Activated naive CD8-positive, alpha-beta T cell treated with anti-CD3 and anti-CD28 coated beads, Interleukin-2, amount 50 U/mL, for 24 hours (primary cell): ENCODE data around the gene OR4B1.
"Not testable (repeated sequence)": the region's sequence is repeated elsewhere in the genome, so short reads cannot be mapped to it uniquely, and the experiment has no call there.

Experiments
- ATAC-seq: fragments of 150-1000 bp; cut with Tn5 transposase; one replicate; pipeline ENCODE4 v1.10.0; 2021
- DNase-seq: peaks from one replicate; pipeline ENCODE4 v3.0.0; 2021
- H3K27ac Mint-ChIP-seq: one replicate; pipeline ENCODE4 v1.8.0; 2021; ENCODE audit warnings: mild to moderate bottlenecking, mixed read lengths
- H3K27me3 Mint-ChIP-seq: one replicate; pipeline ENCODE4 v1.8.0; 2021; ENCODE audit warnings: mixed read lengths
- H3K36me3 Mint-ChIP-seq: one replicate; pipeline ENCODE4 v1.8.0; 2021; ENCODE audit warnings: low read depth, mixed read lengths
- H3K4me1 Mint-ChIP-seq: one replicate; pipeline ENCODE4 v1.8.0; 2021; ENCODE audit warnings: mixed read lengths
- H3K4me3 Mint-ChIP-seq: one replicate; pipeline ENCODE4 v1.8.0; 2021; ENCODE audit warnings: mild to moderate bottlenecking, moderate library complexity, mixed read lengths
- H3K9me3 Mint-ChIP-seq: one replicate; pipeline ENCODE4 v1.8.0; 2021; ENCODE audit warnings: mixed read lengths

Gene OR4B1, protein sequence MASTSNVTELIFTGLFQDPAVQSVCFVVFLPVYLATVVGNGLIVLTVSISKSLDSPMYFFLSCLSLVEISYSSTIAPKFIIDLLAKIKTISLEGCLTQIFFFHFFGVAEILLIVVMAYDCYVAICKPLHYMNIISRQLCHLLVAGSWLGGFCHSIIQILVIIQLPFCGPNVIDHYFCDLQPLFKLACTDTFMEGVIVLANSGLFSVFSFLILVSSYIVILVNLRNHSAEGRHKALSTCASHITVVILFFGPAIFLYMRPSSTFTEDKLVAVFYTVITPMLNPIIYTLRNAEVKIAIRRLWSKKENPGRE

DNA sequence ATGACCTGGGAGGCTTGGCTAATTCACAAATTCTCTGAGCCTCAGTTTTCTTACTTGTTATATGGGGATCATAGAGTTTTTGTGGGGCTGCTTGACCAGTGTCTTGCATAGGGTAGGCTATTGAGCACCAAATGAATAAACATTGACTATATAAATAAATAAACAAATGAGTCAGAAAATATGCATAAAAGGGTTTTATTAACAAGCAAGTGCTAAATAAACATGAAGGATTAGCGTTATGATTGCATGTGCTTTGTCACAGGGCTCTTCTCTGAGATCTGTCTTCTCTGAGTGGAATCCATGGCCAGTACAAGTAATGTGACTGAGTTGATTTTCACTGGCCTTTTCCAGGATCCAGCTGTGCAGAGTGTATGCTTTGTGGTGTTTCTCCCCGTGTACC, at the start of gene OR4B1:
OR4B1 (plus strand) TSS at position 301 of the 400 bp plus-strand sequence; CDS start at position 301, 0 bp downstream.
- Mint-ChIP-seq H3K27me3 (peaks cover 1% of the 10 kb centered on the region), H3K27ac (no peak within 1 kb of the TSS), H3K4me3 (no peak within 1 kb of the TSS), H3K9me3 (no peaks in the 10 kb centered on the region), H3K4me1 (no peaks in the 10 kb centered on the region), H3K36me3 (no peaks in the 10 kb centered on the region)
- DNase-seq (no peak), ATAC-seq (no peak)

DNA sequence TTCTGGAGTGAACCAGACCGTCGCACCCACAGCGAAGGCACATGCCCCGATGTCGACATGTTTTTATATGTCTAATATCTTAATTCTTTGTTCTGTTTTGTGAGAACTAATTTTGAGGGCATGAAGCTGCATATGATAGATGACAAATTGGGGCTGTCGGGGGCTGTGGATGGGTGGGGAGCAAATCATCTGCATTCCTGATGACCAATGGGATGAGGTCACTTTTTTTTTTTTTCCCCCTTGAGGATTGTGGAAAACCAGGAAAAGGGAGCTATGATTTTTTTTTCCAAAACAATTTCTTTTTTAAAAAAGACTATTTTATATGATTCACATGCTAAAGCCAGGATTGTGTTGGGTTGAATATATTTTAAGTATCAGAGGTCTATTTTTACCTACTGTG, 49.2 kb upstream of the OR4B1 start:
- H3K4me1 Mint-ChIP-seq, result peaks cover 18% of the 10 kb centered on the region
- H3K27ac Mint-ChIP-seq, result no peak overlapping the region
- H3K4me3 Mint-ChIP-seq, result no peak overlapping the region
- no peak for DNase-seq
- peaks cover 29% of the 10 kb centered on the region for H3K36me3 Mint-ChIP-seq
- ATAC-seq, result no peak
- H3K27me3 Mint-ChIP-seq, result no peaks in the 10 kb centered on the region
- H3K9me3 Mint-ChIP-seq, result no peaks in the 10 kb centered on the region

DNA sequence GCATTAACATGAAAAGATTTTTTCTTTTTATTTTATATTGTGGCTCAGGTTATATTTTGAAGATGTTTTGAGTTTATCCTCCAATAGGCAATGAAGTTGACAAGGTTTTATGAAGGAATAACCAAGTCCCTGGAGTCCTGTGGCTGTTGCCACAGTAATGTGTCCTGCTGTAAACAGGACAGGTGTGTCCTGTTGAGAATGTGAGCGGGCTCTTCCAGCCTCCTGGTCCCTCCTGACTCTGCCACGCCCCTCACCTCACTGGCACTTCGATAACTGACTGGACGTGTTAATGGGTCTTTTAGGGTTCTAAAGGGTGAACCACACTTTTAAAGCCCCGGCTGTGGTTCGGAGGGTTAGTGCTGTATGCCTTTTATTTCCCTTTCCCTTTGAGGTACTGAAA, 47.8 kb upstream of the OR4B1 start:
- no peak overlapping the region for H3K4me3 Mint-ChIP-seq
- no peaks in the 10 kb centered on the region for H3K27me3 Mint-ChIP-seq
- peaks cover 18% of the 10 kb centered on the region for H3K4me1 Mint-ChIP-seq
- DNase-seq, result no peak
- peaks cover 24% of the 10 kb centered on the region for H3K36me3 Mint-ChIP-seq
- H3K27ac Mint-ChIP-seq, result no peak overlapping the region
- H3K9me3 Mint-ChIP-seq, result no peaks in the 10 kb centered on the region
- ATAC-seq, result no peak

DNA sequence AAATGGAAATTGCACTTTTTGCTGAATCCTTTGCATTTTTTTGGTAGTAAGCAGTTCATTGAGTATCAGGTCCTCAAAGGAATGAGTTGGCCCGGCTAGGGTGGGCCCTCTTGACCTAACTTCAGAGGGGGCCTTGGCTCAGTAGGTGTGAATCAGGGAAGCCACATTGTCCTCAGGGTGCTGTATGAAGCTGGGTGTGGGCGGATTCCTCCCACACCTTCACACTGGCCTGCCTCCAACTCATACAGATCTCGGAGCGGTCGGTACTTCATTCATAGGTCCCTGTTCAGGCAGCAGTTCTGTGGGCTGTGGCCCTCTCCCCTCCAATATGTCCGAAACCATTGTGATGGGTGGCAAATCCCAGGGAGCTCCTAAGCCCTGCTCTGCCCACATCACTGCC, 47.4 kb upstream of the OR4B1 start:
- Mint-ChIP-seq H3K9me3 (no peaks in the 10 kb centered on the region), H3K27ac (no peak overlapping the region), H3K4me1 (peaks cover 18% of the 10 kb centered on the region), H3K4me3 (no peak overlapping the region), H3K36me3 (peaks cover 21% of the 10 kb centered on the region), H3K27me3 (no peaks in the 10 kb centered on the region)
- no peak for ATAC-seq
- DNase-seq, result no peak

DNA sequence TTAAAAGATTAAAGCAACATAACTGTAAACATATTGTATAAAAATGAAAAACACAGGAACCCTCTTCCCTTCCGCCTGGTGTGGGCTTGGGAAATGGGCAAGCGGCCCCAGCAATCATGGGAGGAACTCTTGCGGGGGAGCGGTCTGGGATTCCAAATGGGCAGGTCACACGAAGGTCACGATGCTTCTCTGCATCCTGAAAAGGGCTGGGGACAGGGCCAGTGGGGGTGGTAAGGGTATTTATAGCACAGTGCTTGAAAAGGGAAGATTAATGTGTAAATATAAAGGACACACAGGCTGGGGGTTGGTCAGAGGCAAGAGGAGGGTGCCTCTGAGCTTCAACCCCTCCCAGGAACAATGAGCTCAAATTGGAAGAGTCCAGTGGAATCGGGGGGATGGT, 46.9 kb upstream of the OR4B1 start:
- ATAC-seq (no peak), DNase-seq (no peak)
- Mint-ChIP-seq H3K4me1 (peaks cover 18% of the 10 kb centered on the region), H3K36me3 (peaks cover 19% of the 10 kb centered on the region), H3K9me3 (no peaks in the 10 kb centered on the region), H3K27me3 (no peaks in the 10 kb centered on the region), H3K27ac (no peak overlapping the region), H3K4me3 (no peak overlapping the region)

DNA sequence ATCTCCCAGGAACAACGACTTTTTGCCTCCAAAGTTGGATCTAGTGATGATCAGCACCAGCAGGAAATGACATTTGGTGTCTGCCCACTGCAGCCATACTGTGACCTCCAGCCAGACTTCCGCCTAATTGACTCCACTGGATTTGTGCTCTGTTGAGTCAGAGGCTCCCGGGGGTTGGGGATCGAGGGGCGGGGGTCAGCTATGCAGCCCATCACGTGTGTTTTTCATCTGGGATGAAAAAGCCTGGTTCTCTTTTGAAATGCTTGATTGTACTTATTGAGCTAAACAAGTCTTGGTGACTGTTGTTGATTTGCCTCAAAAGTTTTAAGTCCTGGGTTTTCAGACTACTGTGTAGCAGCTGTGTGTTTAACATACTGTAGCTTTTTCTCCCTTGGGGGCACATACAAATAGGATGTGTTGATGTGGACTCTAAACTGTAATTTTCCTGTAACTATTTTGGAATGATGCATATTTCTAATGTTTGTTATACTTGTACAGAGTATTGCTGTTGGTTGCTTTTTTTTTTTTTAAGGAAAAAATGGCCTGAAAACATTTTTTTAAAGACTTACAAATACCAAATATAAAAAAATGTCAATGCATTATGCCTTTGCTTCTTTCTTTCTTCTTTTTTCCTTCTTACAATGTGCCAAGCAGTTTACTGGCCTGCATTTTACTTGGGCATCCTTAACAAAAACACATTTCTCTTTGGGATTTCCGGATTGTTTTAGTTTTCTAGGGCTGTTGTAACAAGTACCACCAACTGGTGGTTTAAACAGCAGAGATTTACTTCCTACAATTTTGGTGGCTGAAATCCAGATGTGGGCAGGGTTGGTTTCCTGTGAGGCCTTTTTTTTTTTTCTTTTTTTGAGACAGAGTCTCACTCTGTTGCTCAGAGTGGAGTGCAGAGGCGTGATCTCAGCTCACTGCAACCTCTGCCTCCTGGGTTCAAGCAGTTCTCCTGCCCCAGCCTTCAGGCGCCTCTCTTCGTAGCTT, 46.1 kb upstream of the OR4B1 start:
- H3K27ac Mint-ChIP-seq, result no peak overlapping the region
- no peaks in the 10 kb centered on the region for H3K9me3 Mint-ChIP-seq
- H3K4me3 Mint-ChIP-seq, result no peak overlapping the region
- no peaks in the 10 kb centered on the region for H3K27me3 Mint-ChIP-seq
- ATAC-seq, result no peak
- H3K36me3 Mint-ChIP-seq, result peaks cover 11% of the 10 kb centered on the region
- DNase-seq, result no peak
- peaks cover 18% of the 10 kb centered on the region for H3K4me1 Mint-ChIP-seq

DNA sequence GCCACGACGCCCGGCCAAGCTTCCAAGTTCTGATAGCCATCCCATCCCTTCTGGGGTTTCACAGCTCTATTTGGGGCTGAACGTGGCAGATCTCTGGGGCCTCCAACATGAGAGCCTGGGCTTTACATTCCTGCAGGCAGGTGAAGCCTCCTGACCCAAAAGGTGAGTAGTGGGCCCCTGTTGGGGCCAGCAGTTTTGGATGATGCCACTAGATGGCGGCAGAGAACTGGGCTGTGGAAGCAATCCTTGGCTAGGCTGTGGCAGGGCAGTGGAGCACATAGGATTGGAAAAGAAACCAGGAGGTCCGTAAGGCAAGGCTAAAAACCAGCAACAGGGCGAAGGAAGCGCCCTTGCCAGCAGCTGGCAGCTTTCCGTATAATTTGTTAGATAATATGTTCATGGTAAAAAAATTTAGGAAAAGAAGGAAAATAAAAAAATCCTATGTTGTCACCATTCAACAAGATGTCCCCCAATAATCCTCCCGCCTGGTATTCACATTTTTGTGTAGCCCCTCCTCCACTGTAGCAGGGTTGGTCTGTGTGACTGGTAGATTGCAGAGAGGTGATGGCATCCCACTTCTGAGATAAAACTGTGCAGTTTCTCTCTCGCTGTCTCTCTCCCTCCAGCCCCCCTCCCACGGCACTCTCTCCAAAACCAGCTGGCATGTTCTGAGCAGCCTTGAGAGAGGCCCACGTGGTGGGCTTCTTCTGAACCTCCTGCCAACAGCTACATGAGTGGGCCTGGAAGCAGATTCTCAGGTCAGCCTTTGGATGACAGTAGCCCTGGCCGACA, 43.6 kb upstream of the OR4B1 start:
- peaks cover 18% of the 10 kb centered on the region for H3K4me1 Mint-ChIP-seq
- H3K36me3 Mint-ChIP-seq, result no peaks in the 10 kb centered on the region
- H3K27me3 Mint-ChIP-seq, result no peaks in the 10 kb centered on the region
- peak; percentile 75 for ATAC-seq
- DNase-seq, result peak; percentile 71
- H3K9me3 Mint-ChIP-seq, result no peaks in the 10 kb centered on the region
- H3K4me3 Mint-ChIP-seq, result no peak overlapping the region
- H3K27ac Mint-ChIP-seq, result no peak overlapping the region

DNA sequence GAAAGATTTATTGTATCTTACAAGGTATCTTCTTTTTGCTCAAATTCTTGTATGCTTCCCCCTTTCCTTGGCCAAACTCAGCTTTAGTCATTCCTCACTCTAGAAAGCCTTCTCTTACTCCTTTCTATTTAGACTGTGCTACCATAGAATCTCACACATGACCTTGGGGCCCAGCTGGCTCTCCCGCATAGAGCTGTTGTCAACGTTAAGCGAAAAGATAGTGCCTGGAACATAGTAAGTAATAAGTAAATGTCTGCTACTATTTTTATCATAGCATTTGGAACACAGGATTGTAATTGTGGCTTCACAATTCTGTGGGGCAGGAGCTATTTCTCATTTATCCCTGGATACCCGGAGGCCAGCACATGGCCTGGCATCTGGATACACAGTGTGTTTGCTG, 38.9 kb upstream of the OR4B1 start:
- no peak overlapping the region for H3K27ac Mint-ChIP-seq
- H3K4me1 Mint-ChIP-seq, result no peaks in the 10 kb centered on the region
- no peaks in the 10 kb centered on the region for H3K27me3 Mint-ChIP-seq

DNA sequence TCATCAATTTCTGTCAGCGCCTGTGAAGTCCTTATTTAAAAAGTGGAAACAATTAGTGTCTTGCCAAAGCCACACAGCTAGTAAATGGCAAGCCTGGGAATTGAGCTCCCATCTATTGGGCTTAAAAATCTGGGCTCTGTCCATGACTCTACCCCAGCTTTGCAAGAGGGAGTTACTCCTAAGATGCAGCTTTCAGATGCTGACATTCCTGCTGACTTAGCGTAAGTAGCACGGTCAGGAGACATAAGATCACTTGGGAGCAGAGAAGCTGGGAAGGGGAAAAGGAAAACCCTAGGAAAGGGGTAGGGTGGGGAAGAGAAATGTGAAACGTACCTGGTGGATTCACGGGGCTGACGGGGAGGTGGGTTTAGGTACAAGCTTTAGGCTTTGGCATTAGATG, 36.0 kb upstream of the OR4B1 start:
- ATAC-seq (no peak), DNase-seq (no peak)
- H3K27ac Mint-ChIP-seq, result no peak overlapping the region
- peaks cover 3% of the 10 kb centered on the region for H3K9me3 Mint-ChIP-seq
- no peaks in the 10 kb centered on the region for H3K36me3 Mint-ChIP-seq
- no peaks in the 10 kb centered on the region for H3K4me1 Mint-ChIP-seq
- no peaks in the 10 kb centered on the region for H3K27me3 Mint-ChIP-seq
- no peak overlapping the region for H3K4me3 Mint-ChIP-seq

More for the DNA sequence above, 38.9 kb upstream of the OR4B1 start:
- Mint-ChIP-seq H3K36me3 (no peaks in the 10 kb centered on the region), H3K9me3 (no peaks in the 10 kb centered on the region), H3K4me3 (no peak overlapping the region)
- DNase-seq (no peak), ATAC-seq (no peak)

DNA sequence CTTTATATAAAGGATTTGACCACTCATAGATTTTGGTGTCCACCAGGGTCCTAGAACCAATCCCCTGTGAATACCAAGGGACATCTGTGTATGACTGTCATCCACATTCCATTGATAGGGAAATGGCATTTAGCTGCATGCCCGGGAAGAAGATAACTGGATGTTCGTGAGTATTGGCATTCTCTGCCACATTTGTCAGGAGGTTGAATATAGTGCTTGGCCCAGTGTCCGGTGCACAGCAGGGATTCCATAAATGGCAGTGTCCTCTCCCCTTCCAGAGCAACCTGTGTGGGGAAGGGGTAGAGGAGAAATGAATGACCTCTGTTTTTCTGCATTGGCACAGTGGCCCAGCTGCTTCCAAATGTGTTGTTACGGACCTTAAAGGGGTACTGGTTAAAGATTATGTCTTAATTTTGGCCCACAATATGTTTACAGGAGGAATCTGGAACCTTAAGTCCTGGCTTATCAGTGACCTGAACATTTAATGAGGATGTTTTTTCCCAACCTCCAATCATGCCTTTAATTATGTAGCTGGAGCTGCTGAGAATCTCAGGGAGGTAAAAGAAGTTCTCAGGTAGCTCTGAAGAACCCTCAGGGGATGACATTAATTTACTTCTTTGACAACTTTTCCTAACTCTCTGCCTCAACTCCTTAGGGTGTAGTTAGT, 33.6 kb upstream of the OR4B1 start:
- Mint-ChIP-seq H3K36me3 (no peaks in the 10 kb centered on the region), H3K27ac (no peak overlapping the region), H3K9me3 (peaks cover 3% of the 10 kb centered on the region)

DNA sequence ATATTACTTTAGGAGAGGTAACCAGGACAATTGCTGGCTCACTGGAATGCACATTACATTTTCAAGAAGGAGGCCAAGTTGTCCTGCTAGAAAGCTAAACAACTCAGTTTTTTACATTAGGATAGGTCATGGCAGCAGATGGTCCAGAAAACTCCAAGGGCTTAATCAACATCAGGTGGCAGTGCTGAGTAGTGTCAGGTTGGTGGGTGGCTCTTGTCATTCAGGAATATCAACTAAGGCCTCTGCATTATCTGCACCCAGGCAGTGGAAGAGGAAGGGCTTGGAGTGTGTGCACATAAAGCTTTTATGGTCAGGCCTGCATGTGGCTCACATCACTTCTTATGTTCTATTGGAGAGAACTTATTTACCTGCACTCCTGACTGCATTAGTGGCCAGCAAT, 32.2 kb upstream of the OR4B1 start:
- peaks cover 3% of the 10 kb centered on the region for H3K9me3 Mint-ChIP-seq
- ATAC-seq (no peak), DNase-seq (no peak)
- no peak overlapping the region for H3K27ac Mint-ChIP-seq
- H3K27me3 Mint-ChIP-seq, result no peaks in the 10 kb centered on the region
- no peaks in the 10 kb centered on the region for H3K4me1 Mint-ChIP-seq
- H3K4me3 Mint-ChIP-seq, result no peak overlapping the region
- no peaks in the 10 kb centered on the region for H3K36me3 Mint-ChIP-seq

More for the DNA sequence above, 33.6 kb upstream of the OR4B1 start:
- H3K4me3 Mint-ChIP-seq, result no peak overlapping the region
- DNase-seq (no peak), ATAC-seq (no peak)
- H3K27me3 Mint-ChIP-seq, result no peaks in the 10 kb centered on the region
- H3K4me1 Mint-ChIP-seq, result no peaks in the 10 kb centered on the region

DNA sequence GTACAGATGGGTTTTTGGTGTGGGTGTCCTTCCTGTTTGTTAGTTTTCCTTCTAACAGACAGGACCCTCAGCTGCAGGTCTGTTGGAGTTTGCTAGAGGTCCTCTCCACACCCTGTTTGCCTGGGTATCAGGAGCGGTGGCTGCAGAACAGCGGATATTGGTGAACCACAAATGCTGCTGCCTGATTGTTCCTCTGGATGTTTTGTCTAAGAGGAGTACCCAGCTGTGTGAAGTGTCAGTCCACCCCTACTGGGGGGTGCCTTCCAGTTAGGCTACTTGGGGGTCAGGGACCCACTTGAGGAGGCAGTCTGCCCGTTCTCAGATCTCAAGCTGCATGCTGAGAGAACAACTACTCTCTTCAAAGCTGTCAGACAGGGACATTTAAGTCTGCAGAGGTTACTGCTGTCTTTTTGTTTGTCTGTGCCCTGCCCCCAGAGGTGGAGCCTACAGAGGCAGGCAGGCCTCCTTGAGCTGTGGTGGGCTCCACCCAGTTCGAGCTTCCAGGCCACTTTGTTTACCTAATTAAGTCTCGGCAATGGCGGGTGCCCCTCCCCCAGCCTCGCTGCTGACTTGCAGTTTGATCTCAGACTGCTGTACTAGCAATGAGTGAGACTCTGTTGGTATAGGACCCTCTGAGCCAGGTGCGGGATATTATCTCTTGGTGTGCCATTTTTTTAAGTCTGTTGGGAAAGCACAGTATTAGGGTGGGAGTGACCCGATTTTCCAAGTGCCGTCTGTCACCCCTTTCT, 25.5 kb upstream of the OR4B1 start:
- Mint-ChIP-seq H3K4me1 (peaks cover 19% of the 10 kb centered on the region), H3K27ac (peak overlapping the region; percentile 71), H3K4me3 (peak overlapping the region; percentile 40), H3K9me3 (peaks cover 26% of the 10 kb centered on the region)
- not testable (repeated sequence) for H3K36me3 Mint-ChIP-seq, H3K27me3 Mint-ChIP-seq, ATAC-seq
- DNase-seq, result peak; percentile 13

DNA sequence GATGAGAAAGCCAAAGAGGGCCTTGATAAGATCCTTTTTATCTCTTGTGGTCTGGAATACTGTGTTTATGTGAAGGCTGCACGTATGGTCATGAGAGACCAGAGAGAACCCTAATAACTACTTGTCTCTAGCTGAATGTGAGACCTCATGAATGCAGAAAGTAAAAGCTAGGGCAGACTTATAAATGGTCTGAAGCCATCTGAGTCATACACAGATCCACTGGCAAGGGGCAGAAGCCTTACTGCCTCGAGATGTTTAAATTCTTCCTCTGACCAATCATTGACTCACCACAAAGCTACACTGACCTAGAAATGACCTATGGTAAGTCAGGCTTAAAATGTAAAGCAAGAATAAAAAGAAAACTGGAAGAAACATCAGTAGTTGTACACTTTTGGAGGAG, 22.7 kb upstream of the OR4B1 start:
- Mint-ChIP-seq H3K9me3 (peaks cover 37% of the 10 kb centered on the region), H3K27ac (no peak overlapping the region), H3K36me3 (no peaks in the 10 kb centered on the region), H3K4me3 (no peak overlapping the region), H3K4me1 (peaks cover 19% of the 10 kb centered on the region), H3K27me3 (peaks cover 1% of the 10 kb centered on the region)
- ATAC-seq, result no peak
- no peak for DNase-seq
